Measurements from ENCODE around the gene GNG2. TPM values are rescaled to one million over a fixed set of nuclear protein-coding genes. Genes with fewer than 3 reads are reported as not detected.

GNG2 gene
- total RNA-seq, 1 donor = 4.3 TPM

GRCh38 chr14:51977075-51977474 is 116.7 kb downstream of the GNG2 start:
- H3K4me3 ChIP-seq (ENCODE audit: low read depth, low read length) = no peak overlapping the region
- DNase-seq (ENCODE audit: low read depth) = peak; percentile 57
- TF ChIP-seq CTCF (IDR thresholded peaks at IDR 0.05; ENCODE audit: insufficient read depth, low read depth, low read length) = no peak

- TF ChIP-seq CTCF (IDR thresholded peaks at IDR 0.05; ENCODE audit: insufficient read depth, low read depth, low read length) = no peak
- DNase-seq (ENCODE audit: low read depth) = no peak
- H3K4me3 ChIP-seq (ENCODE audit: low read depth, low read length) = no peak overlapping the region
Measured at GRCh38 chr14:51978681-51979085, 118.3 kb downstream of the GNG2 start.

GRCh38 chr14:51979088-51979709 is 118.8 kb downstream of the GNG2 start:
- H3K4me3 ChIP-seq (ENCODE audit: low read depth, low read length) = no peak overlapping the region
- TF ChIP-seq CTCF (IDR thresholded peaks at IDR 0.05; ENCODE audit: insufficient read depth, low read depth, low read length) = peak; percentile 90
- peak; percentile 86 for DNase-seq (ENCODE audit: low read depth)

GRCh38 chr14:51981218-51981854 is 120.9 kb downstream of the GNG2 start:
- no peak for TF ChIP-seq CTCF (IDR thresholded peaks at IDR 0.05; ENCODE audit: insufficient read depth, low read depth, low read length)
- no peak overlapping the region for H3K4me3 ChIP-seq (ENCODE audit: low read depth, low read length)
- DNase-seq (ENCODE audit: low read depth) = no peak

- no peak for TF ChIP-seq CTCF (IDR thresholded peaks at IDR 0.05; ENCODE audit: insufficient read depth, low read depth, low read length)
- H3K4me3 ChIP-seq (ENCODE audit: low read depth, low read length) = no peak overlapping the region
- no peak for DNase-seq (ENCODE audit: low read depth)
Measured at GRCh38 chr14:51988221-51988620, 127.8 kb downstream of the GNG2 start.

GRCh38 chr14:51989293-51990234 is 129.2 kb downstream of the GNG2 start, which contains the start of gene RTRAF:
TSS of gene RTRAF (plus strand) at chr14:51989546. CDS start at chr14:51989640, 94 bp downstream.
- no peak for TF ChIP-seq CTCF (IDR thresholded peaks at IDR 0.05; ENCODE audit: insufficient read depth, low read depth, low read length)
- DNase-seq (ENCODE audit: low read depth) = peak; percentile 94
- peak within 1 kb of the TSS; percentile 88 for H3K4me3 ChIP-seq (ENCODE audit: low read depth, low read length)

All from fibroblast of villous mesenchyme (primary cell).